H1 (cell line): ENCODE data around the gene RELCH. TPM values are rescaled to one million over a fixed set of nuclear protein-coding genes. Genes with fewer than 3 reads are reported as not detected.

Experiments
- CTCF ChIA-PET: fragments of 300-600 bp; sonication (Branson Sonifier 250); formaldehyde crosslinking; loops from one replicate; lab custom pipeline; 2021; ENCODE audit not compliant: partially characterized antibody; lab: Charles Lee
- POLR2A ChIA-PET: fragments of 300-600 bp; sonication (Branson Sonifier 250); formaldehyde crosslinking; loops from one replicate; lab custom pipeline; 2021; ENCODE audit warnings: inconsistent platforms; ENCODE audit not compliant: partially characterized antibody; lab: Charles Lee
- DNase-seq, 2 experiments: peaks; one replicate each; pipeline versions ENCODE4 v3.0.0 to v3.0.0-alpha.2; 2010 to 2022; ENCODE audit warnings: low spot score in 2 of 2, low read depth in 1 of 2, mixed read lengths in 1 of 2
- FAIRE-seq: peaks from 2 replicates; lab custom pipeline; 2011; peaks lifted over from hg19 to GRCh38; lab: Jason Lieb, UNC
- H2AFZ ChIP-seq: 2 replicates; pipeline ENCODE4 v1.8.1; 2012; ENCODE audit warnings: low read length, inconsistent platforms
- H2AK5ac ChIP-seq: 2 replicates; pipeline ENCODE4 v1.6.1; 2013; ENCODE audit warnings: low read depth, low read length
- H2BK120ac ChIP-seq: replicated peaks from 2 replicates; pipeline ENCODE3; 2013; ENCODE audit warnings: low read depth, low read length, inconsistent platforms
- H2BK12ac ChIP-seq: 2 replicates; pipeline ENCODE4 v1.6.1; 2013; ENCODE audit warnings: low read depth, low read length
- H2BK15ac ChIP-seq: 2 replicates; pipeline ENCODE4 v1.6.1; 2013; ENCODE audit warnings: low read length
- H2BK20ac ChIP-seq: 2 replicates; pipeline ENCODE4 v1.6.1; 2013; ENCODE audit warnings: low read length
- H2BK5ac ChIP-seq: 2 replicates; pipeline ENCODE4 v1.6.1; 2013; ENCODE audit warnings: low read depth, low read length
- H3K14ac ChIP-seq: 2 replicates; pipeline ENCODE4 v1.6.1; 2013; ENCODE audit warnings: inconsistent platforms; ENCODE audit not compliant: insufficient read length
- H3K18ac ChIP-seq: 2 replicates; pipeline ENCODE4 v1.6.1; 2013; ENCODE audit warnings: low read length; ENCODE audit errors: extremely low read depth
- H3K23ac ChIP-seq: 2 replicates; pipeline ENCODE4 v1.6.1; 2013; ENCODE audit warnings: inconsistent platforms; ENCODE audit not compliant: insufficient read length
- H3K23me2 ChIP-seq: 2 replicates; pipeline ENCODE4 v1.6.1; 2013; ENCODE audit warnings: low read depth, low read length
- H3K27ac ChIP-seq: 2 replicates; pipeline ENCODE4 v1.6.1; 2011; ENCODE audit warnings: low read depth, low read length, inconsistent platforms
- H3K27me3 ChIP-seq, 4 experiments: replicated peaks in 1 of 4; 1 replicate in 1 of 4; 2 replicates in 3 of 4; pipeline versions ENCODE4 v1.6.1 to v1.8.1; 2011 to 2013; ENCODE audit warnings: low read length in 3 of 4, mild to moderate bottlenecking in 3 of 4, inconsistent platforms in 2 of 4, mixed read lengths in 2 of 4, moderate library complexity in 1 of 4; ENCODE audit not compliant: control insufficient read depth in 3 of 4, insufficient read depth in 3 of 4; ENCODE audit errors: extremely low read depth in 1 of 4
- H3K36me3 ChIP-seq, 4 experiments: 2 replicates each; pipeline versions ENCODE4 v1.6.1 to v1.8.1; 2011 to 2013; ENCODE audit warnings: mild to moderate bottlenecking in 4 of 4, low read length in 3 of 4, moderate library complexity in 2 of 4, control low read depth in 1 of 4, inconsistent platforms in 1 of 4; ENCODE audit not compliant: insufficient read depth in 4 of 4, control insufficient read depth in 2 of 4
- H3K4ac ChIP-seq: replicated peaks from 2 replicates; pipeline ENCODE3; 2013; ENCODE audit warnings: low read length, low read depth, mixed read lengths, inconsistent platforms; ENCODE audit not compliant: insufficient read length
- H3K4me1 ChIP-seq, 4 experiments: replicated peaks in 1 of 4; 1 replicate in 1 of 4; 2 replicates in 3 of 4; pipeline versions ENCODE4 v1.6.1 to v1.8.1; 2011 to 2013; ENCODE audit warnings: low read length in 3 of 4, inconsistent platforms in 2 of 4, mixed read lengths in 1 of 4; ENCODE audit not compliant: insufficient read depth in 4 of 4, control insufficient read depth in 3 of 4
- H3K4me2 ChIP-seq, 2 experiments: 2 replicates each; pipeline versions ENCODE4 v1.6.1 to v1.8.1; 2011 to 2013; ENCODE audit warnings: low read depth in 2 of 2, low read length in 2 of 2, control low read depth in 1 of 2, inconsistent platforms in 1 of 2, mild to moderate bottlenecking in 1 of 2; ENCODE audit not compliant: insufficient read depth in 1 of 2
- H3K4me3 ChIP-seq, 4 experiments: fragments of 200-600, 300-600 bp in 1 of 4; sonication (generic), shearing (Covaris generic), sonication (Bioruptor Twin) in 1 of 4; 2 replicates each; pipeline versions ENCODE4 v1.5.1 to v1.8.1; 2011 to 2016; ENCODE audit warnings: low read length in 4 of 4, low read depth in 3 of 4, control low read depth in 2 of 4, inconsistent platforms in 2 of 4, mild to moderate bottlenecking in 2 of 4, mixed read lengths in 1 of 4, moderate library complexity in 1 of 4; ENCODE audit not compliant: insufficient read depth in 2 of 4; ENCODE audit errors: extremely low read depth in 1 of 4
- H3K56ac ChIP-seq: replicated peaks from 2 replicates; pipeline ENCODE3; 2013; ENCODE audit warnings: low read depth, mild to moderate bottlenecking, mixed read lengths, low read length, inconsistent platforms; ENCODE audit not compliant: insufficient read length
- H3K79me1 ChIP-seq: 2 replicates; pipeline ENCODE4 v1.6.1; 2013; ENCODE audit warnings: low read depth, low read length, control low read depth
- H3K79me2 ChIP-seq, 2 experiments: 2 replicates each; pipeline versions ENCODE4 v1.6.1 to v1.8.1; 2012 to 2013; ENCODE audit warnings: low read length in 2 of 2, mild to moderate bottlenecking in 2 of 2, inconsistent platforms in 1 of 2; ENCODE audit not compliant: insufficient read depth in 2 of 2, control insufficient read depth in 1 of 2
- H3K9ac ChIP-seq, 4 experiments: replicated peaks in 1 of 4; 1 replicate in 1 of 4; 2 replicates in 3 of 4; pipeline versions ENCODE4 v1.6.1 to v1.8.1; 2011 to 2013; ENCODE audit warnings: low read depth in 3 of 4, low read length in 3 of 4, control low read depth in 2 of 4, mild to moderate bottlenecking in 2 of 4, moderate library complexity in 2 of 4, inconsistent platforms in 1 of 4; ENCODE audit errors: extremely low read depth in 1 of 4
- H3K9me3 ChIP-seq, 2 experiments: 2 replicates each; pipeline versions ENCODE4 v1.6.1 to v1.8.1; 2012 to 2013; ENCODE audit warnings: mild to moderate bottlenecking in 2 of 2, moderate library complexity in 2 of 2, control low read depth in 1 of 2, inconsistent platforms in 1 of 2, low read depth in 1 of 2, low read length in 1 of 2, mixed read lengths in 1 of 2; ENCODE audit not compliant: insufficient read depth in 2 of 2
- H4K20me1 ChIP-seq, 2 experiments: replicated peaks in 1 of 2; 2 replicates each; pipeline versions ENCODE3 to v1.8.1; 2011 to 2013; ENCODE audit warnings: inconsistent platforms in 2 of 2, low read length in 2 of 2, mild to moderate bottlenecking in 1 of 2; ENCODE audit not compliant: insufficient read depth in 2 of 2, control insufficient read depth in 1 of 2
- H4K5ac ChIP-seq: 2 replicates; pipeline ENCODE4 v1.6.1; 2013; ENCODE audit warnings: low read length, low read depth, mixed read lengths, inconsistent platforms; ENCODE audit not compliant: insufficient read length
- H4K8ac ChIP-seq: 2 replicates; pipeline ENCODE4 v1.8.0; 2013; ENCODE audit warnings: mild to moderate bottlenecking, moderate library complexity, low read length, inconsistent platforms; ENCODE audit not compliant: insufficient read depth; ENCODE audit errors: extremely low read depth
- H4K91ac ChIP-seq: replicated peaks from 2 replicates; pipeline ENCODE3; 2013; ENCODE audit warnings: low read length, mixed read lengths, inconsistent platforms; ENCODE audit not compliant: insufficient read length
- WGBS, 2 experiments: shearing (Covaris generic) in 1 of 2; methylation state at CpG; one replicate each; pipeline versions ENCODE4 v1.1.6 to v1.1.7; 2013 to 2015; ENCODE audit warnings: low lambda C conversion rate in 2 of 2, mixed read lengths in 2 of 2, inconsistent platforms in 1 of 2, low coverage in 1 of 2, missing lambda C conversion rate in 1 of 2; ENCODE audit not compliant: insufficient replicate concordance in 2 of 2, insufficient coverage in 1 of 2, insufficient read length in 1 of 2; ENCODE audit errors: extremely low coverage in 1 of 2, missing lambda C conversion rate in 1 of 2; 5-methylcytosine and 5-hydroxymethylcytosine counted together
- polyA plus RNA-seq, 7 experiments: library from polyadenylated mRNA; depleted of rRNA in 3 of 7; stranded (reverse) in 5 of 7; unstranded in 2 of 7; fragments of >200 nt in 5 of 7; fragments of 200-250 nt in 2 of 7; gene quantifications; 1 replicate in 5 of 7; 2 replicates in 1 of 7; 4 replicates in 1 of 7; pipeline versions ENCODE4 v1.2.1 to v1.2.3, GENCODE V29; 2011 to 2013; ENCODE audit warnings: missing spikeins in 2 of 7, mixed read lengths in 2 of 7
- total RNA-seq: library from RNA; stranded (reverse); fragmentation: NEBNext Ultra II Directional; extraction: Animal tissue kit (Norgen Biotek cat#: 25700); gene quantifications from 2 replicates; pipeline ENCODE4 v1.2.1, GENCODE V29; 2021

Gene RELCH
- total and polyA plus RNA-seq, 2 of the 8 experiments (the other 6 are each of a cell fraction or from before 2014, with no cell fraction given), result 7.3 to 26.9 TPM

GRCh38 chr18:62138461-62139235, 48.4 kb upstream of the RELCH start:
- H3K4me3 ChIP-seq, result no peak overlapping the region
- H2BK5ac ChIP-seq, result no peak overlapping the region
- no peak overlapping the region for H2BK12ac ChIP-seq
- no peaks in the 10 kb centered on the region for H3K79me1 ChIP-seq
- DNase-seq (no peak), FAIRE-seq (no peak)
- no peak overlapping the region for H3K9ac ChIP-seq
- POLR2A ChIA-PET, result no interaction called here
- no peaks in the 10 kb centered on the region for H3K79me2 ChIP-seq
- H3K4me1 ChIP-seq, result no peaks in the 10 kb centered on the region
- peaks cover 0 to 1% (median 0%) of the 10 kb centered on the region in 4 experiments; a peak in 1 of 7 replicates for H3K27me3 ChIP-seq
- no peak overlapping the region for H3K14ac ChIP-seq
- H2BK15ac ChIP-seq, result no peak overlapping the region
- H4K20me1 ChIP-seq, result no peaks in the 10 kb centered on the region
- peaks cover 0 to 2% (median 0%) of the 10 kb centered on the region in 4 experiments; a peak in 1 of 8 replicates for H3K36me3 ChIP-seq
- H3K9me3 ChIP-seq, result no peaks in the 10 kb centered on the region
- no peak overlapping the region for H3K27ac ChIP-seq
- CTCF ChIA-PET, result interaction anchor here (1.0 to 1.2 kb wide), 2 partner anchors 25 to 526 kb away, joined by 3 read pairs; no protein-coding TSS in a partner anchor
- no peak overlapping the region for H2BK20ac ChIP-seq
- no peak overlapping the region for H4K91ac ChIP-seq
- no peak overlapping the region for H2AFZ ChIP-seq
- no peak overlapping the region for H3K4me2 ChIP-seq
- H2BK120ac ChIP-seq, result no peak overlapping the region
- H3K23ac ChIP-seq, result no peak overlapping the region
- H2AK5ac ChIP-seq, result no peak overlapping the region
- no peak overlapping the region for H3K4ac ChIP-seq
- no peaks in the 10 kb centered on the region for H3K23me2 ChIP-seq
- no peak overlapping the region for H4K8ac ChIP-seq
- H3K18ac ChIP-seq, result no peak overlapping the region
- H4K5ac ChIP-seq, result no peak overlapping the region
- H3K56ac ChIP-seq, result no peak overlapping the region
- 93% methylated on average over 2 of the region's 2 CpGs; no CpG with 5 or more reads in 1 of the 2 experiments for WGBS, 2 experiments
